H54 (cell line): Measurements from ENCODE around the gene ZBED1.
"Not testable (repeated sequence)": the region's sequence is repeated elsewhere in the genome, so short reads cannot be mapped to it uniquely, and the experiment has no call there.

Experiments
- DNase-seq: peaks from one replicate; pipeline ENCODE4 v3.0.0; 2011; ENCODE audit warnings: low spot score, mixed read lengths; ENCODE audit not compliant: insufficient read length
- FAIRE-seq: peaks from 3 replicates; lab custom pipeline; 2011; peaks lifted over from hg19 to GRCh38; lab: Jason Lieb, UNC
- POLR2A ChIP-seq: IDR thresholded peaks from 2 replicates; pipeline ENCODE4 v1.6.1; 2011; ENCODE audit warnings: low read depth, mild to moderate bottlenecking, low read length

ZBED1 gene

DNA sequence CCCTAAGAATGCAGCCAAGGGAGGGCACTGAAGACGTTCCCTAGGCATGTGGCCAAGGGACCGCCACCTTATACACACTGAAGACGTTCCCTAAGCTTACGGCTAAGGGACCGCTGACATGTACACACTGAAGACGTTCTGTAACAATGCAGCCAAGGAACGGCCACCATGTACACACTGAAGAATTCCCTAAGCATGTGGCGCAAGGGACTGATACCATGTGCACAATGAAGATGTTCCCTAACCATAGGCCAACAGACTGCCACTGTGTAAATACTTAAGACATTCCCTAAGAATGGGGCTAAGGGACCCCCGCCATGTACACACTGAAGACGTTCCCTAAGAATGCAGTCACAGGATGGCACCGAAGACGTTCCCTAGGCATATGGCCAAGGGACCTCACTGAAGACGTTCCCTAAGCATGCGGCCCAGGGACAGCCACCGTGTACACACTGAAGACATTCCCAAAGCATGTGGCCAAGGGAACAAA, 36.1 kb downstream of the ZBED1 start:
- DNase-seq (no peak), FAIRE-seq (no peak)
- TF ChIP-seq POLR2A = no peak

DNA sequence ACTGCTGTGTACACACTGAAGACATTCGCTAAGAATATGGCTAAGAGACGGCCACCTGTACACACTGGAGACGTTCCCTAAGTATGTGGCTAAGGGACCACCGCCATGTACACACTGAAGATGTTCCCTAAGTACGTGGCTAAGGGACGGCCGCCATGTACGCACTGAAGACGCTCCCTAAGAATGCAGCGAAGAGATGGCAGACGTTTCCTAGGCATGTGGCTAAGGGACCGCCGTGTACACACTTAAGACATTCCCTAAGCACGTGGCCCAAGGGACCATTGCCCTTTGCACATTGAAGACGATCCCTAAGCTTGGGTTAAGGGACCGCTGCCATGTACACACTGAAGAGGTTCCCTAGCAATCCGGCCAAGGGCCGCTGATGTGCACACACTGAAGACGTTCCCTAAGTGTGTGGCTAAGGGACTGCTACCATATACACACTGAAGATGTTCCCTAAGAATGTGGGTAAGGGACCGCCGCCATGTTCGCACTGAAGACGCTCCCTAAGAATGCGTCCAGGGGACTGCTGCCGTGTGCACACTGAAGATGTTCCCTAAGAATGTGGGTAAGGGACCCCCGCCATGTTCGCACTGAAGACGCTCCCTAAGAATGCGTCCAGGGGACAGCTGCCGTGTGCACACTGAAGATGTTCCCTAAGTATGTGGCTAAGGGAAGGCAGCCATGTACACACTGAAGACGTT, 36.7 kb downstream of the ZBED1 start:
- no peak for FAIRE-seq
- no peak for TF ChIP-seq POLR2A
- DNase-seq = no peak

DNA sequence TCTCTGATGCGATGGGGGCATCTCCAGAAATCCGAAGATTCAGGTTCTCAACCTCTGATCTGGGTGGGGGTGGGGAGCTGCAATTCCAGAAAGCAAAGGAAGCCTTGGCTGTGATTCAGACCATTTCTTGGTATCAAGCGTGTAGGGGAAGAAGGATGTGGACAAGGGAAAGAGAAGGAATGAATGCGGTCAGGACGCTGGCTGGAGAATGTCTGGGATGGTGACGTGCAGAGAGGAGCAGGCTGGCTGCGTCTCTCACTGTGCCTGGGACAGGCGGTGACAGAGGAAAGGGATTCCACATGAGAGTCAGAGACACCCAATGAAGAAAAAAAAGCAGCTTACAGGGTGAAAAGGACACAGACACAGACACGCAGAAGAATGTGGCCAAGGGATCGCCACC, 37.3 kb downstream of the ZBED1 start:
- not testable (repeated sequence) for FAIRE-seq, DNase-seq

DNA sequence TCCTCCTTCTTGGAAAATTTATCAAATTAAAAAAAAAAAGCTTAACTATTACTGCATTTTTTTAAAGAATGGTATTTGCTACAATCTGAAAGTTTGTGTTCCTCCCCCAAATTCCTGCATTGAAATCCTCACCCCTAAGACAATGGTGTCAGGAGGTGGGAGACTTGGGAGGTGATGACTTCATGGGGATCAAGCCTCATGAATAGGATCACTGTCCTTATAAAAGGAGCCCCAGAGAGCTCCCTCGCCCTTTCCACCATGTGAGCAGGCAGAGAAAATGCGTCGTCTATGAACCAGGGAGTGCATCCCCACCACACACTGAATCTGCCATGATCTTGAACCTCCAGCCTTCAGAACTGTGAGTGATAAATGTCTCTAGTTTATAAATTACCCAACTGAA, 38.0 kb downstream of the ZBED1 start:
- FAIRE-seq = no peak
- TF ChIP-seq POLR2A = no peak
- DNase-seq = no peak

DNA sequence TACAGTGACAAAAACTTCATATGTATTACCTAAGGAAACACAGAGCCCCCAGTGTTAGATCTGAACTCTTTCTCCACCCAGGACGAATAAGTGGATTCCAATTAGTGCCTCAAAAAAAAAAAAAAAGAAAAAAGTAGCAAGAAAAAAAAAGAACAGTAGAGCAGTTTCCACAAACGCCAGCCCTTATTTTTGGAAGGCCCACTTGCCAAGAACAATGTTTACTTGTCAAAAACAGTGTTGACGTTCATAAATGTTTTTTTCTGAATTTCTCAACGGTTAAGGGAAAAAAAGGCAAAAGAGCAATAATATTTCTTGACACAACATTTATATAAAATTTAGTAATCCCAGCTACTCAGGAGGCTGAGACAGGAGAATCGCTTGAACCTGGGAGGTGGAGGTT, 38.7 kb downstream of the ZBED1 start:
- FAIRE-seq = no peak
- no peak for TF ChIP-seq POLR2A

DNA sequence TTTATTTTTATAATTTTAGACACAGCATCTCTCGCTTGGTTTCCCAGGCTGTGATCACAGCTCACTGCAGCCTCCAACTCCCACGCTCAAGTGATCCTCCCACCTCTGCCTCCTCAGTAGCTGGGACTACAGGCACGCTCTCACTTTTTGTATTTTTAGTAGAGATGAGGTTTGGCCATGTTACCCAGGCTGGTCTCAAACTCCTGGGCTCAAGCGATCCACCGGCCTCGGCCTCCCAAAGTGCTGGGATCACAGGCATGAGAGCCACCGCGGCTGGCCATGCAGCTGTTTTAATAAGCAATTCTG, 39.1 kb downstream of the ZBED1 start:
- TF ChIP-seq POLR2A = no peak
- DNase-seq (no peak), FAIRE-seq (no peak)

More for the DNA sequence above, 38.7 kb downstream of the ZBED1 start:
- no peak for DNase-seq

DNA sequence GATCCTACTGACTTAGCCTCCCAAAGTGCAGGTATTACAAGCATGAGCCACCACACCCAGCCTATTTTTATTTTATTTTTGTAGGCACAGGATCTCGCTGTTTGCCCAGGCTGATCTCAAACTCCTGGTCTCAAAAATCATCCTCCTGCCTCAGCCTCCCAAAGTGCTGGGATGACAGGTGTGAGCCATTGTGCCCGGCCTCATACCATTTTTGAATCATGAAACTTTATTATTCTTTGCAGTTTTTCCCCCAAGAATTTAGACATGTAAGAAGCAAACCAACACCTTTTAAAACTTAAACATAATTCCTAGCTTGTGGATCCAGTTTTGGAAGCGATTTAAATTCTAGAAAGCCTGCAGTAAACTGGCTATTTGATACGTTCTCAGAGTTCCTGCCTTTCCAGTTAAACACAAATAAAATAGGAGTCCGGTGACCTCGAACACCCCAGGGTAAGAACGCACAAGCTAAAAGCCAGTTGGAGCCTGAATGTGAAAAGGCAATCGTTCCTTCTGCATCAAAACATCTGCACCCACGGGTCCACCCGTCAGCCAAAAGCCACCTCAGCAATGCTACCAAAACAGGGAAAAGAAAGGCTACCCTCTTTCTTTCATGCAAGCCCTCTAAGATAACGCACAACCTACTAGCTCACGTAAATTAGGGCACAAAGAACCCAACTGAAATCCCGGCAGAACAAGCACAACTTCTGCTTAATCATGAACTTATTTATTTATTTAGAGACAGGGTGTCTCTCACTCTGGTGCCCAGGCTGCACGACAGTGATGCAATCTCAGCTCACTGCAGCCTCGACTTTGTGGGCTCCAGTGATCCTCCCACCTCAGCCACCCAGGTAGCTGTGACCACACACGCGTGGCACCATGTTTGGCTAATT, 39.7 kb downstream of the ZBED1 start:
- FAIRE-seq, DNase-seq: not testable (repeated sequence)

DNA sequence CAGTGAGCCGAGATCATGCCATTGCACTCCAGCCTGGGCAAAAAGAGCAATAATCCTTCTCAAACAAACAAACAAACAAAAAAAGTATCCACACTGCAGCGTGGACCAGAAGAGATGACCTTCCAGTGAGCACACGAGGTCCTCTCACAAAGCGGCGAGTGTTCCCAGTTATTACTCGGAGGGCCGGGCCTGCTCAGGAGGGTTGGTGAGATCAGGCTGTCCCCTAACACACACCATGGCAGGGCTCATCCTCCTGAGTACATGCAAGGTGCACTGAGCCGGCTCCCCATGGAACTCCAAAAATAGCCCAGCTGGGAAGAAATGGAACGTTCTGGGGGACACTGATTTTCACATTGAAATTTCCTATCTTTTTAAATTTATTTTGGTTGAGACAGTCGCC, 40.7 kb downstream of the ZBED1 start:
- not testable (repeated sequence) for DNase-seq, FAIRE-seq

DNA sequence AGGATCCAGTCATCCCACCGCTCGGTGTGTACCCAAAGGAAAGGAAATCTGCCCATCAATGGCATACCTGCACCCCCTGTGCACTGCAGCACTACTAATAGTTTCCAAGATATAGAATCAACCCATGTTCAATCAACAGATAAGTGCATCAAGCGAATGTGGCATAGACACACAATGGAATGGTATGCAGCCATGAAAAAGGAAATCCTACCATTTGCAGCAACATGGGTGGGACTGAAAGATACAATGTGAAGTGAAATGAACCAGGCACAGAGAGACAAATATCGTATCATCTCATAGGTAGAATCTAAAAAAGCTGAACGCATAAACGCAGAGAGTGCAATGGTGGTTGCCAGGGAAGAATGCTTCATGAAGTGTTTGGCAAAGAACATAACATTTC, 42.5 kb downstream of the ZBED1 start:
- FAIRE-seq = no peak
- DNase-seq = no peak

DNA sequence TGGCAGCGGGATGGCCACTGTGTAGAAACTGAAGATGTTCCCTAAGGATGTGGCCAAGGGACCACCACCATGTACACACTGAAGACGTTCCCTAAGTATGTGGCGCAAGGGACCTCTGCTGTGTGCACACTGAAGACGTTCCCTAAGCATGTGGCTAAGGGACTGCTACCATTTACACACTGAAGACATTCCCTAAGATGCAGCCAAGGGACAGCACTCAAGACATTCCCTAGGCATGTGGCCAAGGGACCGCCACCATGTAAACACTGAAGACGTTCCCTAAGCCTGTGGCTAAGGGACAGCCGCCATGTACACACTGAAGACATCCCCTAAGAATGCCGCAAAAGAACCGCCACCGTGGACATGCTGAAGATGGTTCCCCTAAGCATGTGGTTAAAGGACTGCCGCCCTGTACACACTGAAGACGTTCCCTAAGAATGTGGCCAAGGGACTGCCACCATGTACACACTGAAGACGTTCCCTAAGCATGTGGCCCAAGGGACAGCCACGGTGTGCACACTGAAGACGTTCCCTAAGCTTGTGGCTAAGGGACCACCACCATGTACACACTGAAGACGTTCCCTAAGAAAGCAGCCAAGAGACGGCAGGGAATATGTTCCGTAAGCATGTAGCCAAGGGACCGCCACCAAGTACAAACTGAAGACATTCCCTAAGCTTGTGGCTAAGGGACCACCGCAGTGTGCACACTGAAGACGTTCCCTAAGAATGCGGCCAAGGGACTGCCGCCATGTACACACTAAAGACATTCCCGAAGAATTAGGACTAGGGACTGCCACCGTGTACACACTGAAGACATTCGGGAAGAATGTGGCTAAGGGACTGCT, 43.3 kb downstream of the ZBED1 start:
- DNase-seq (no peak), FAIRE-seq (no peak)
- TF ChIP-seq POLR2A = no peak

More for the DNA sequence above, 42.5 kb downstream of the ZBED1 start:
- TF ChIP-seq POLR2A = no peak

DNA sequence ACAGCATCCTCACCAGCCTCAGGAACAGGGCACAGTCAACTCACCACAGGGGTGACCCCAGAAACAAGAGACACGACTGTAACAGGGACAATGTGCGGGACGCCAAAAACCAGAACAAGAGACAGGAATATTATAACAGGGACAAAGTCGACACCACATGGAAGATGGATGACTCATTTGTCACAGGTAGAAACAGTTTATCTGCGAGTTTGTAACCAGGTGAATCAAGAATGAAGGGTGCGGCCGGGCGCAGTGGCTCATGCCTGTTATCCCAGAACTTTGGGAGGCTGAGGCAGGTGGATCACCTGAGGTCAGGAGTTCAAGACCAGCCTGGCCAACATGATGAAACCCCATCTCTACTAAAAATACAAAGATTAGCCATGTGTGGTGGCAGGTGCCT, 44.7 kb downstream of the ZBED1 start:
- FAIRE-seq, DNase-seq: not testable (repeated sequence)

DNA sequence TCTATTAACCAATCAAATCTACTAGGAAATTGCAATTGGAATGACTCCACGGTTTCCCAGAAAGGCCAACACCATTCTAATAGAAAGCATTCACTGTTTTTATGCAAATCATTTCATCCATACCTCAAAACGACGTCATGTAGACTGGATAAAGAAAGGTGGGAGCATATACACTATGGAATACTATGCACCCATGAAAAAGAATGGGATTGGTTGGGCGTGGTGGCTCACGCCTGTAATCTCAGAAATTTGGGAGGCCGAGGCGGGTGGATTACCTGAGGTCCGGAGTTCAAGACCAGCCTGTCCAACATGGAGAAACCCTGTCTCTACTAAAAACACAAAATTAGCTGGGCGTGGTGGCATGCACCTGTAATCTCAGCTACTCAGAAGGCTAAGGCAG, 46.2 kb downstream of the ZBED1 start:
- DNase-seq, FAIRE-seq: not testable (repeated sequence)

DNA sequence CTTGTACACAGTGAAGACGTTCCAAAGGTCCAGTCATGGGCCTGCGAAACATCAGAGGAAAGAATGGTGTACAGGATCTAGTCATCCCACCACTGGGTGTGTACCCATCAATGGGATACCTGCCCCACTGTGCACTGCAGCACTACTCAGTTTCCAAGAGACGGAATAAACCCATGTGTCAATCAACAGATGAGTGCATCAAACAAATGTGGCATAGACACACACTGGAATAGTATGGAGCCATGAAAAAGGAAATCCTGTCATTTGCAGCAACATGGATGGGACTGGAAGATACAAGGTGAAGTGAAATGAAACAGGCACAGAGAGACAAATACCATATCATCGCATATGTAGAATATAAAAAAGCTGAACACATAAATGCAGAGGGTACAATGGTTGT, 48.0 kb downstream of the ZBED1 start:
- FAIRE-seq (no peak), DNase-seq (no peak)
- no peak for TF ChIP-seq POLR2A

DNA sequence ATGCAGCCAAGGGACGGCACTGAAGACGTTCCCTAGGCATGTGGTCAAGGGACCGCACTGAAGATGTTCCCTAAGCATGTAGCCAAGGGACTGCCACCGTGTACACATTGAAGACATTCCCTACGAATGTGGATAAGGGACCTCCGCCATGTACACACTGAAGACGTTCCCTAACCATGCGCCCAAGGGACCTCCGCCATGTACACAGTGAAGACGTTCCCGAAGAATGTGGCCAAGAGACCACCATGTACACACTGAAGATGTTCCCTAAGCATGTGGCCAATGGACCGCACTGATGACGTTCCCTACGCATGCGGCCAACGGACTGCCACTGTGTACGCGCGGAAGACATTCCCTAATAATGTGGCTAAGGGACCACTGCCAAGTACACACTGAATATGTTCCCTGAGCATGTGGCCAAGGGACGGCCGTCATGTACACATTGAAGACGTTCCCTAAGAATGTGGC, 48.4 kb downstream of the ZBED1 start:
- DNase-seq (no peak), FAIRE-seq (no peak)
- TF ChIP-seq POLR2A = no peak
